Peyer's patch (tissue), 4 donors: ENCODE data around the gene FNDC3B.

Experiments
- CTCF ChIP-seq, 6 experiments: fragments of 450-650 bp in 4 of 6; fragments of 200-600 bp in 2 of 6; sonication (generic) in 1 of 6; IDR thresholded peaks; one replicate each; pipeline ENCODE4 v1.5.1; 2017 to 2019; ENCODE audit warnings: antibody characterized with exemption in 6 of 6, mild to moderate bottlenecking in 3 of 6, moderate library complexity in 1 of 6
- POLR2A ChIP-seq, 2 donors: fragments of 450-650 bp; IDR thresholded peaks; one replicate each; pipeline ENCODE4 v1.5.1; 2017; ENCODE audit warnings: antibody characterized with exemption in 2 of 2, mild to moderate bottlenecking in 2 of 2, moderate library complexity in 2 of 2

DNA sequence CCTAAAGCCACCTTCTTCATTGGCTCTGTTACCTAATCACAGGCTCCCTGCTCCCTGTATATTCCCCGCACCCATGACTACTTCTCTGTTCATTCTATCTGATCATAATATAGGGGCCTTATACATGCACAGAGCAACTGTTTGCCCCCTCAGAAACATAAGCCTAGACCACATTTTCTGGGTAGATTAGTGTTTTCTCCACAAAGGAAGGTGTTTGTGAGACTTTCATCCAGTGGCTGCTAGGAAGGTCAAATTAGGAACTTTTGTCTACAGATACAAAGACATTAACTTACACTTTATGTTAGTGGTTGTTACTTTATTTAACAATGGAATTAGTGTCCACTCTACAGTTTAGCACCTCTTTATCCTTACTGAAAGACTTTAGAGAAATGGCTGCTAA lies 234.0 kb downstream of the FNDC3B start:
- TF ChIP-seq POLR2A (IDR thresholded peaks at IDR 0.05): no peak
- no peak for TF ChIP-seq CTCF (IDR thresholded peaks at IDR 0.05)
